NCI-H1694 treated with DMSO at 0.1 percent for 48 hours (cell line): ENCODE measurements around the gene PDILT.
"Not testable (repeated sequence)": the region's sequence is repeated elsewhere in the genome, so short reads cannot be mapped to it uniquely, and the experiment has no call there.

Source experiments
- DNase-seq: peaks from one replicate; lab custom pipeline; 2025; lab: John Stamatoyannopoulos, UW

PDILT gene, protein sequence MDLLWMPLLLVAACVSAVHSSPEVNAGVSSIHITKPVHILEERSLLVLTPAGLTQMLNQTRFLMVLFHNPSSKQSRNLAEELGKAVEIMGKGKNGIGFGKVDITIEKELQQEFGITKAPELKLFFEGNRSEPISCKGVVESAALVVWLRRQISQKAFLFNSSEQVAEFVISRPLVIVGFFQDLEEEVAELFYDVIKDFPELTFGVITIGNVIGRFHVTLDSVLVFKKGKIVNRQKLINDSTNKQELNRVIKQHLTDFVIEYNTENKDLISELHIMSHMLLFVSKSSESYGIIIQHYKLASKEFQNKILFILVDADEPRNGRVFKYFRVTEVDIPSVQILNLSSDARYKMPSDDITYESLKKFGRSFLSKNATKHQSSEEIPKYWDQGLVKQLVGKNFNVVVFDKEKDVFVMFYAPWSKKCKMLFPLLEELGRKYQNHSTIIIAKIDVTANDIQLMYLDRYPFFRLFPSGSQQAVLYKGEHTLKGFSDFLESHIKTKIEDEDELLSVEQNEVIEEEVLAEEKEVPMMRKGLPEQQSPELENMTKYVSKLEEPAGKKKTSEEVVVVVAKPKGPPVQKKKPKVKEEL

DNA sequence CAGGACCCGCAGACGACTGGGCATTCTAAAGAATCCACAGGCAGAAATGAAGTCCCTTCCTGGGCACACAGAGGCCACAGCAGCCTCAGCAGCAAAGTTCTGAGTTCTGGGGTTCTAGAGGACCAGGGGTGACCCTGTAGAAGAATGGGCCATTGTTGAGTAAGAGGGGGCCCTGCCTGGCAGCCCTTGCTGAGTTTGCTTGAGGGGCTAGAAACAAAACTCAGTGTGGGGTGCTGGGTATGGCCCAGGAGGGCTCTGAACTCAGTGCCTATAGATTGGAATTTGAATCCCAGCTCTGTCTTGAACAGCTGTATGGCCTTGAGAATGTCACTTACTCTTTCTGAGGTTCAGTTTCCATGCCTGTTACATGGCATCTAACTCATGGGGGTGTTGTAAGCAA lies at the start of gene PDILT:
Gene PDILT, minus strand, starts transcription at position 101 of the 400 bp plus-strand sequence. CDS start 5,437 bp downstream, outside the sequence.
- no peak for DNase-seq

DNA sequence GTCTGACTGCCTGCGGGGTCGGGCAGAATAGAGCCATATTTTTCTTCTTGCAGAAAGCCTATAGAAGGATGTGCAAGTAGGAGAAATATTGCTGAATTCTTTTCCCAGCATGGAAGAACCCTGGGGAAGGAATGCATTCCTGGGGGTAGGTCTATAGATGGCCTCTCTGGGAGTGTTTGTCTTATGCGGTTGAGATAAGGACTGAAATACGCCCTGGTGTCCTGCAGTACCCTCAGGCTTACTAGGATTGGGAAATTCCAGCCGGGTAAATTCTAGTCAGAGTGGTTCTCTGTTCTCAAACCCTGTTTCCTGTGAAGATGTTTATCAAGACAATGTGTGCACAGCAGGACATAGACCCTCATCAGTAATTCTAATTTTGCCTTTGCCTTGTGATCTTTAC lies 49.1 kb upstream of the PDILT start:
- not testable (repeated sequence) for DNase-seq

DNA sequence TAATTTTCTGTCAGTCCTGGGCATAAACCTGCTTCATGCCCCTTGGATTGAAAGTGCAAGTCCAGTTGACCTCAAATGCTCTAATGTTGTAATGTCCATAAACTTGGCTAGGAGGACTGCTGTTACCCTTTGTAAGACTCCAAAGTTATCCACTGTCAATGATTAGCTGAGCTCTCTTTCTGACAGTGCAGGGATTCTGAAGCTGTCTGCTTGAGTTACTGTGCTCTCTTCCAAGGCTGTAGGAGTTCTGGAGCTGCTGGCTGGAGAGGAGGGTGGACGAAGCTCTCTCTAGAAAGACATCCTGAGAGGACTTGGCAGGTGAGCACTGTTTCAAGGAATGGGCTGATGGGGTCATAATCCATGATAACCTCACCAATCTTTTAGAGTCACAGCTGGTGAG lies 46.8 kb upstream of the PDILT start, which contains the start of gene ACSM2A:
Gene ACSM2A, plus strand, starts transcription at position 158 of the 400 bp plus-strand sequence. CDS start 8,594 bp downstream, outside the sequence.
- not testable (repeated sequence) for DNase-seq

DNA sequence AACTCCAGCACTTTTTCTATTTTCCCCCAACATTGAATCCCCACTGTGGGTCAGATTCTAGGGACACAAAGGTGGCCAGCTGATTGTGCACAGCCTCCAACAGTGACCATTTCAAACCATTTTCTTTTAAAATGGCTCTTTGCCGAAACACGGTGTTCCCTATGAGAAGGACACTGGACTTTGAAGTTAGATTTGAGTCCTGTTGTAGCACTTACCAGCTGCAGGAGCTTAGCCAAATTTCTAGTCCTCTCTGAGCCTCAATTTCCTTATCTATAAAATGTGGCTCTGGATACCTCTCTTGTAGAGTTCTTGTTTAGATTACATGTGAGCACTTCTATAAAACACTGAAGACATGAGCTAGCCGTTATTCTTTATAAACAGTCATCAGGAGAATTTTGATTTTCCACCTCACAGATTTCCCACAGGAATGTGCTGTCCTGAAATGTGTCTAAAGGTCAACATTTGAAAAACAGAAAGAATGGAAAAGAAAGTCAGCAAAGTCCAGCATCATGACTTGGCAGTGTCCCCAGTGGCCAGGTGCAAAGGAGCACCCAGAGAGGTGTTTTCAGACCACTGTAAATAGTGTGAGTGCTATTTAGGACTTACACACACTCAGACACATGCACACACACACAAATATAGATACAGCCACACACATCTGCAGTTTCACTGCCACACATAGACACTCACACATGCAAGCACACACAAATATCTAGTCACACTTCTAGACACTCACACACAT lies 42.3 kb upstream of the PDILT start:
- DNase-seq = not testable (repeated sequence)

DNA sequence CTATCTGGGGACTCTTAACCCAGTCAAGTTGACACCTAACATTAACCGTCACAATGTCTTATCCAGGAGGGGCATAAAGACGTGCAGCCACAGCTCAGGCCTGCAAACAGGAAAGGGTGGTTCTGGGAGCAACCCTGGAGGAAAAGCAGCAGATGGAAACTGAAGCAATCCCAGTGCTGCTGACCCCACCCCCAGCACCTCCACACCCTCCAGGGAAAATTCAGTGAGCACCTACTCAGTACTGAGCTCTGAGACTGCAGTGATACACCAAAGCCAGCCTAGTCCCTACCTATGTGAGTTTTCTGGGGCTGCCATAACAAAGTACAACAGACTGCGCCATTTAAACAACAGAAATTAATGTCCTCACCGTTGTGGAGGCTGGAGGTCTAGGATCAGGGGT lies 37.3 kb upstream of the PDILT start:
- not testable (repeated sequence) for DNase-seq

DNA sequence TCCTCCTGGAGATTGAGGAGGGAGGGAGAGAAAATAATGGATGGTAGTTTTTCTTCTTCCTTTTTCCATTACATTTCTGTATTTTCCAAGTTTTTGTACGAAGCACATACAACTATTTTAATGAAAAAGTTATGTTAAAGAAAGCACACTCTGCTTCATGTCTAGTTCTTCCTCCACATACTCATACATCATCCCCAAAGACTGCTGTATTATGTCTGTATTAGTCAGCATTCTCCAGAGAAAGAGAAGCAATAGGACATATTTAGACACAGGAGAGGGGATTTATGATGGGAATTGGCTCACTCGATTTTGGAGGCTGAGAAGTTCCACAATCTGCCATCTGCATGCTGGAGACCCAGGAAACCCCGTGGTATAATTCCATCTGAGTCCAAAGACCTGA lies 36.7 kb upstream of the PDILT start:
- no peak for DNase-seq

DNA sequence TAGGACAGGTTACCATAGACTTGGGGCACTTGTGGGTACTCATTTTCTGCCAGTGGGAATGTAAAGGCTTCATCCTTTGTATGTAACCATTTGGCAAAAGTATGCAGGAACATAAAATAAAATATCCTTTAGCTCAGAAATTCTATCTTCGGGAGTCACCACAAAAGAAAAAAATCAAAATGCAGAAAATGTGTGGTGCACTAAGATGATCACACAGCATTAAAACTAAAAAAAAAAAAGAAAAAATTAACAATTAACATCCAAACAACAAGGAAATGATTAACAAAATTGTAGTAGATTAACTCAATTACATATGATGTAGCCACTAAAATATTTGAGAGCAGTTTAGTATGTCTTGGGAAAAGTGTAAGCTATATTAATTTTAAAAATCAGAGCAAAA lies 36.2 kb upstream of the PDILT start:
- not testable (repeated sequence) for DNase-seq

DNA sequence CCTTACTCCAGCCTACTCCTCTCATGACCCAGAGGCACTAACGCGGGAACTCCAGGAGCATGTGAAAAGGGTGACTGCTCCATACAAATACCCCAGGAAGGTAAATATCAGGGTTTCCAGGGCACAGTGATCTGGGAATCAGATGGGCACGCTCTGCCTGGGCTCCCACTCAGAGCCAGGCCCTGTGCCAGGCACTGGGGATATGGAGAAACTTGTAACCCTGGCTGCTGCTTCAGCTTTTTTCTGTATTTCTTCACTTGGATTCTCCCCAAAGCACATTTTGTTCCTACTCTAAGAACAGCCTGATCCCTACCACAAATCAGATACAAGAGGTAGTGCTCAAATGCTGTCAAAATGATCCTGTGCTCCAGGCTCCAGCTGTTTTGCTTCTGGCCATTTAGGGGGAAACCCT lies 35.3 kb upstream of the PDILT start:
- DNase-seq = not testable (repeated sequence)

DNA sequence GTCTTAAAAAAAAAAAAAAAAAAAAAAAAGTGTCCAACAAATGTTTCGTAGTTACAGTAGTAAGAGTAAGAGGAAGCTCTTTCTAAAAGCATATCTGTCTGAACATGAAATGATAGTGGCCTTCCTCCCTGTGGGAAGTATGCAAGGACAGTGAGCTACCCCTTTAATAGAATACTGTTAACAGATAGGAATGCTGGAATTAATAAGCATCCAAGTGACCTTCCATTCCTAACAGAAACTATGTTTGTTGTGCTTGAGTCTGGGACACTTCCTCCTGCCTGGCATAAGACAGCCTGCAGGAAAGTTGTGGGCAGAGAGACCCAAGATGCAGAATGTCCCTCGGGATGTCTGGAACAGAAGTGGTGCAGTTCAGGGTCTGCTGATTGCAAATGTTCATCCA lies 34.4 kb upstream of the PDILT start:
- not testable (repeated sequence) for DNase-seq

DNA sequence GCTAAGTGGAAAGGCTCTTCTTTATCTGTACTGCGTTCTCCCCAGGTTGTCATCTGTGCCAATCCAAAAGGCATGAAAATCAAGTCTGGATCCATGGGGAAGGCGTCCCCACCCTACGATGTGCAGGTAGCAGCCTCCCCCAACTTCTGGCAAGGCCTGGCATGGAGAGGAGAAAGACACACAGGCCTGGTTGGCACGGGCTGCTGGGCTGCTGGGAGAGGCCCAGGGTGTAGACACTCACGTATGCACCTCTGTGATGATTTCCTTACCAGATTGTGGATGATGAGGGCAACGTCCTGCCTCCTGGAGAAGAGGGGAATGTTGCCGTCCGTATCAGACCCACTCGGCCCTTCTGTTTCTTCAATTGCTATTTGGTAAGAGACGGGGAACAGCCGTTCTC lies 26.4 kb upstream of the PDILT start:
- no peak for DNase-seq

DNA sequence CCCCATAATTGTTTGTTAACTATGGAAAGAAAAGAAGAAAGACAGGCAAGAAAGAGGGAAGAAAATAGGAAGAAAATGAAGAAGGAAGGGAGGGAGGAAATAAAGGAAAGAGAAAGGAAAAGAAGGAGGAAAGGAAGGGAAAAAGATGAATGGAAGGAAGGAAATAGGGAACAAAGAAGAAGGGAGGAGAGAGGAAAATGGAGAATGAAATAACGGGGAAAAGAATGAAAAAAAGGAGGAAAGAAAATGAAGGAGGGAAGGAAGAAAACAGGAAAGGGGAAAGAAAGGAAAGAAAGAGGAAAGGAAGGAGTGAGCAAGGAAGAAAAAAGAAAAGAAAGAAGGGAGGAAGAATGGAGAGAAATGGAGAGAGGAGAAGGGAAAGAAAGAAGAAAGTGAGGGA lies 25.9 kb upstream of the PDILT start:
- not testable (repeated sequence) for DNase-seq

DNA sequence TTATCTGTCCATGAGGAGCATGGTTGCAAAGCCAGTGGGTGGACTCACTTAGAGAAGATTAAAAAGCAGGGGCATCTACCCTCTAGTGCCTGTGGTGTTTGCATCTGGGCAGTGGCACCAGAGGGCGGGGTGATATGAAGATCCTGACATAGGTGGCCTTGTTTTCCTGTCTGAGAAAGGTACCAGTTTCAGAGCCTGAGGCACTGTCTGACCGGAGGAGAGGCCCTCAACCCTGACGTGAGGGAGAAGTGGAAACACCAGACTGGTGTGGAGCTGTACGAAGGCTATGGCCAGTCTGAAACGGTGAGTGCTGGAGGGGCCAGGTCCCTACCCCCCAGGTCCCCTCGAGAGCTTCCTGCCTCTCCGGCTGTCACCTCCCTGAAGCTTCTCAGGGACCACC lies 25.0 kb upstream of the PDILT start:
- DNase-seq = not testable (repeated sequence)

DNA sequence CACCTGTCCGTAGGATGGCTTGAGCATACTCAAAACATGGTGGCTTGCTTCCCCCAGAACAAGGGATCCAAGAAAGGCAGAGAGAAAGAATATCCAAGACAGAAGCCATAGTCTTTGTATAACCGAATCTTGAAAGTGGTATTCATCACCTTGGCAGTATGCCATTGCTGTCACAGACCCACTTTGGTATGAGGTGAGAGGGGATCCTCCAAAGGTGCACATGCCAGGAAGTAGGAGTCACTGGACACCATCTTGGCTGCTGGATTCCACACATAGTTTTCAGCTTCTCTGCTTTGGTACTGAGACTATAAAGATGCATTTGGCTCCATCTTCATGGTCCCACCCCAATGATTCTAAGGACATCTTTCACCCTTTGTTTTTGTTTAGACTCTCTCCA lies 22.9 kb upstream of the PDILT start:
- DNase-seq = not testable (repeated sequence)

DNA sequence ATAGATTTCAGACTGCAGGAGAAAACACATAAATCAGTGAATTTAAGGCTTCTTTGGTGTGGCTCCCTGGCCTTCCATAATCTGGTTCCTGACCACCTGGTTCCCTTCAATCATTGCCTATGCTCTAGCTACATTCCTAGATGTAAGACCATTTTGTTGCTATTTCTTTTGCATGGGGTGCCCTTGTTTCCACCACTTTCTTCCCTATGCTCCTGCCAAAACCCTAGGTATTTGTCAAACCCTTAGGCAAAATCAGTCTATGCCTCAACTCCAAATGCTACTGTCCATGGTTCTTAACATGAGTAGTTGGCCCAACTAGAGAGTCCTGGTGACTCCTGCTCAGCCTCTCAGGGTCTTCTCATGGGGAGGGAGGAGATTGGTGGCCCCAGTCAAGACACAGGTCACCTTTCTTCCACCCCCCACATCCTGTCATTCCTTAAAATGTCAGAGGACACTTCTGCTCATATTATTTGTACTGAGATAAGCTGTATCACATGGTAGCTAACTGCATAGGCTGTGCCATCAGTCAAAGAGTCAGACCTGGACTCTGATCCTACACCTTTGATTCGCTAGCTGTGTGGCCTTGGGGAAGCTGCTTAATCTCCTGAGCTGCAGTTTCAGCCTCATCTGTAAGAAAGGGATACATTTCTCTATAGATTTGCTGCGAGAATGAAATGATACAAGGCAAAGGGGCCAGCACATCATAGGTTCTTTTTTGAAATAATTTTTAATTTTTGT lies 19.8 kb upstream of the PDILT start:
- DNase-seq = no peak

DNA sequence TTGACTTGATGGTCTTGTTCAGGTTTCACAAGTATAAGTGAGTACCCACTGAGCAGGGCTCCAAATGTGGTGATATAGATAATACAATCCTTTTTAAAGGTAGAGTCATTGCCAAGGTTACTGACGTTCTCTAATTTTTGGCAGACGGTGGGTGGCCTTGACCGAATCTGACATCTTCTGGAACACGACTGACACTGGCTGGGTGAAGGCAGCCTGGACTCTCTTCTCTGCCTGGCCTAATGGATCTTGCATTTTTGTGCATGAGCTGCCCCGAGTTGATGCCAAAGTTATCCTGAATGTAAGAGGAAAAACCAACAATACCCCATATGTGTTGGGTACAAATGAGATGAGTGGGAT lies 19.2 kb upstream of the PDILT start:
- not testable (repeated sequence) for DNase-seq

DNA sequence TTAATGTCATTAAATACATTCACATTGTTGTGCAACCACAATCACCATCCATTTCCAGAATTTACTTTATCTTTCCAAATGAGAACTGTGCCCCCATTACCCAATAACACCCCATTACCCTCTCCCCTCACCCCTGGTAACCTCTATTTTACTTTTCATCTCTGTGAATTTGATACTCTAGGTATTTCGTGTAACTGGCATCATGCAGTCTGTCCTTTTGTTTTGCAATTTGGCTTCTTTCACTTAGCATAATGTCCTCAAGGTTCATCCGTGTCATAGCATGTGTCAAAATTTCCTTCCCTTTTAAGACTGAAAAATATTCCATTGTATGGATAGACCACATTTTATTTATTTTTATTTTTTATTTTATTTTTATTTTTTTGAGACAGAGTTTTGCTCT lies 17.2 kb upstream of the PDILT start:
- DNase-seq = not testable (repeated sequence)

DNA sequence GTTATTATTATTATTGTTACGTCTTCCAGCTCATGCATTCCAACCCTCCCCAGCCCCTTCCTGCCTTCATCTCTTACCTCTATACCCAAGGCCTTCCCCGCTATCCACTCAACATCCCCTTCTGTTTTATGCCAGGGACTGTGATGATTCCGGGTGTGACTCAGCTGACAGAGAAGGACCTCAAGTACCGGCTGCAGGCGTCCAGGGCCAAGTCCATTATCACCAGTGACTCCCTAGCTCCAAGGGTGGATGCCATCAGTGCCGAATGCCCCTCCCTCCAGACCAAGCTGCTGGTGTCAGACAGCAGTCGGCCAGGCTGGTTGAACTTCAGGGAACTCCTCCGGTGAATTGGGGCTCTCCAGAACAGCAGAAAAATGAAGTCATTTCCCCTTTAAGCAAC lies 14.6 kb upstream of the PDILT start:
- not testable (repeated sequence) for DNase-seq

DNA sequence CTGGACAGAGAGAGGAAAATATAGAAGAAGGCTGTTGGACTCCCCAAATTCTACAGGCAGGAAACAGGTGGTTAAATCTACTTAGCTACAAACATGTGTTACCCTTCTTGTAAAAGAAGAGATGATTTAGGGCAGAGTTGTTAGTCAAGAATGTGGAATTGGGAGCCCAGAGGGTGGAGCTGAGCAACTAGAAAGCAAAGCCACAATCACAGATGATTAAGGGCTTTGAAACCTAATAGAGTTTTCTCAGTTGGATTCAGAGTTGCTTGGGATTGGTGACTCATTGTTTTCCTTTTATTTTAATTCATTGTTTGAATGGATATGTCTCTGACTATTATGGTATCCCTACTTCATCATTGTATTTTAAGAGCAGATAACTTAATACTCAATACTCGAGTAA lies 11.0 kb upstream of the PDILT start:
- DNase-seq = no peak

DNA sequence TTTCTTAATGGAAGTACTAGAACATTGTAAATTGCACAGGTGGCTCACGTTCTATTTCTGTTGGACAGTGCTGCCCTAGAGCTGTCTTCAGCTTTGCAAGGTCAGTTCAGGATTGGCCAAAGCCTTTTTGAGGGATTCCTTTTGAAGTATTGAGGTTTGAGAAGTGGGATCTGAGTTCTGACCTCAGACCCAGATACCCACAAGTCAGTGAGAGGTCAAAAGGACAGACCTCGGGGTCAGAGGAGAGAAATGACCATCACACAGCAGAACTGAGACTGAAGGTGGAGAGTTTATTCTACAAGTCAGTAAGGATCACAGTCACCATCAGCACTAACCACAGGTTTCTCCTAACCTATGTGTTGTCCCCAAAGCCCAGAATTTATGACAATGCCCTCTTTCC lies 6.5 kb upstream of the PDILT start:
- no peak for DNase-seq

DNA sequence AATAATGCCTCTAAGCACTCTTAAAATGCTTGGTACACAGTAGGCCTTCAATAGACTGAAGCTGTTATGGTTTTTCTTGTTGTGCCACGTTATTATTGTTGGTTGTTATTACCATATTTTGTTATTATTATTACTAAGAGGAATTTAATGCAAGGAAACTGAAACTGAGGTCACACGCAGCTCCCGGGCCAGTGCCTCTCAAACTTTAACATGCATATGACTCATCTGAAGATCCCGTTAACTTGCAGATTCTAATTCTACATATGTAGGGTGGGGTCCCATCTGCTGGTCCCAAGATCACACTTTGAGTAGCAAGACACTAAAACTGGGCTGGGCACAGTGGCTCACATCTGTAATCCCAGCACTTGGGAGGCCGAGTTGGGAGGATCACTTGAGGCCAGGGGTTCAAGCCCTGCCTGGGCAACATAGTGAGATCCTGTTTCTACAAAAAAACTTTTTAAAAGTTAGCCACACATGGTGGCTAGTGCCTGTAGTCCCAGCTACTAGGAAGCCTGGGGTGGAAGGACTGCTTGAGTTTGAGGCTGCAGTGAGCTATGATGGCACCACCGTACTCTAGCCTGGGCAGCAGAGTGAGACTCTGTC lies 5.7 kb upstream of the PDILT start:
- no peak for DNase-seq

DNA sequence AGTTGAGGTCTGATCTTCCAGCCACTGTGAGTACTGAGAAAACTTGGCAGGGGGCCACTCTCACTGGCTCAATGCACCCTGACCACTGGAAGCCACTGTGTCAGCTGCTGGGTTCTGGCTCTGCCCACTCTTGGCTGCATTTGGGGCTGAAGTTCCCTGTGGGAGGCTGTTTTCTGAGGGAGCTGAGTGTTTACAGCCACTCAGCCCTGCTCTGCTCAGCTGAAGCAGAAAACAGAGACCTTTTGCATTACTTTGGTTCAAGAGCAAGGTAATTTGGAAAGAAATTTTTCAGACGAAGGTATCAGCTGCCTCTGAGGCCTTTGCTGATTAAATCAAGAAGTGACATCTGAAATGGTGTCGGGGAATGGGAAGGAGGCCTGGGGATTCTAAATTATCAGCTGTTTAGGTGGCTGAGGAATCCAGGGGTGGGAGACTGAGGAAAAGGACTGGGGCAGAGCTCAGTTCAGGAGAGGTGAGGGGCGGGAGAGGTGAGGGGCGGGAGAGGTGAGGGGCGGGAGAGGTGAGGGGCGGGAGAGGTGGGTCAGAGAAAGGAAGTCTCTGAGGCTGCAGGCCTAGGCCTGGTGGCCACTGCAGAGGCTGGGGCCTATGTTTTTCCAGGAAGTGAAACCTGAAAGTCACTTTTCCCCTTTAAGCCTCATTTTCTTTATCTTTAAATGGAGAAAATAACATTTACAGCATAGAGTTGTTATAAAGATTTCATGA lies 5.0 kb upstream of the PDILT start, which contains the start of gene ACSM5:
Gene ACSM5, plus strand, starts transcription at position 137 of the 723 bp plus-strand sequence. CDS start 1,951 bp downstream, outside the sequence.
- no peak for DNase-seq
